MM.1S (cell line): ENCODE data around the gene ZBTB39.
"Not testable (repeated sequence)": the region's sequence is repeated elsewhere in the genome, so short reads cannot be mapped to it uniquely, and the experiment has no call there.

ENCODE experiments used
- EZH2 ChIP-seq: fragments of 300-600 bp; sonication (generic); optimal IDR thresholded peaks from 2 replicates; pipeline ENCODE3; 2017; ENCODE audit warnings: low read depth, mild to moderate bottlenecking, antibody characterized with exemption, low read length, mixed read lengths
- EZH2phosphoT487 ChIP-seq: fragments of 300-600 bp; sonication (generic); IDR thresholded peaks from 2 replicates; pipeline ENCODE4 v1.6.1; 2018; ENCODE audit warnings: antibody characterized with exemption, low read length
- TF ChIP-seq, protein P1 (sequence below): fragments of 300-600 bp; sonication (generic); IDR thresholded peaks from 2 replicates; pipeline ENCODE4 v1.5.1; 2016; ENCODE audit warnings: antibody characterized with exemption, low read length, mixed read lengths

- TF ChIP-seq, protein P1, sequence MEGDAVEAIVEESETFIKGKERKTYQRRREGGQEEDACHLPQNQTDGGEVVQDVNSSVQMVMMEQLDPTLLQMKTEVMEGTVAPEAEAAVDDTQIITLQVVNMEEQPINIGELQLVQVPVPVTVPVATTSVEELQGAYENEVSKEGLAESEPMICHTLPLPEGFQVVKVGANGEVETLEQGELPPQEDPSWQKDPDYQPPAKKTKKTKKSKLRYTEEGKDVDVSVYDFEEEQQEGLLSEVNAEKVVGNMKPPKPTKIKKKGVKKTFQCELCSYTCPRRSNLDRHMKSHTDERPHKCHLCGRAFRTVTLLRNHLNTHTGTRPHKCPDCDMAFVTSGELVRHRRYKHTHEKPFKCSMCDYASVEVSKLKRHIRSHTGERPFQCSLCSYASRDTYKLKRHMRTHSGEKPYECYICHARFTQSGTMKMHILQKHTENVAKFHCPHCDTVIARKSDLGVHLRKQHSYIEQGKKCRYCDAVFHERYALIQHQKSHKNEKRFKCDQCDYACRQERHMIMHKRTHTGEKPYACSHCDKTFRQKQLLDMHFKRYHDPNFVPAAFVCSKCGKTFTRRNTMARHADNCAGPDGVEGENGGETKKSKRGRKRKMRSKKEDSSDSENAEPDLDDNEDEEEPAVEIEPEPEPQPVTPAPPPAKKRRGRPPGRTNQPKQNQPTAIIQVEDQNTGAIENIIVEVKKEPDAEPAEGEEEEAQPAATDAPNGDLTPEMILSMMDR, result not testable (repeated sequence)
- TF ChIP-seq EZH2, EZH2phosphoT487: not testable (repeated sequence)
Measured at GRCh38 chr12:56965997-56966642, 40.2 kb downstream of the ZBTB39 start.
